ENCODE results near the gene SH3RF3.

Gene SH3RF3

GRCh38 chr2:109176928-109177327 lies 47.9 kb downstream of the SH3RF3 start:
- no peak for DNase-seq

- DNase-seq, result no peak
Measured at GRCh38 chr2:109177635-109178034, 48.6 kb downstream of the SH3RF3 start.

- DNase-seq, result no peak
Measured at GRCh38 chr2:109178968-109179367, 50.0 kb downstream of the SH3RF3 start.

- DNase-seq, result no peak
Measured at GRCh38 chr2:109180786-109181185, 51.8 kb downstream of the SH3RF3 start.

GRCh38 chr2:109182426-109182825 lies 53.4 kb downstream of the SH3RF3 start:
- no peak for DNase-seq

- DNase-seq, result no peak
Measured at GRCh38 chr2:109183871-109184270, 54.9 kb downstream of the SH3RF3 start.

GRCh38 chr2:109184368-109184767 lies 55.4 kb downstream of the SH3RF3 start:
- no peak for DNase-seq

GRCh38 chr2:109185338-109185737 lies 56.3 kb downstream of the SH3RF3 start:
- no peak for DNase-seq

GRCh38 chr2:109185821-109186570 lies 57.0 kb downstream of the SH3RF3 start:
- peak in 2 of 58 donors; percentile 14 to 31 for DNase-seq

- no peak for DNase-seq
Measured at GRCh38 chr2:109186656-109187250, 57.7 kb downstream of the SH3RF3 start.

GRCh38 chr2:109187711-109188495 lies 58.9 kb downstream of the SH3RF3 start:
- DNase-seq, result no peak

- no peak for DNase-seq
Measured at GRCh38 chr2:109188496-109188890, 59.5 kb downstream of the SH3RF3 start.

GRCh38 chr2:109188898-109189297 lies 59.9 kb downstream of the SH3RF3 start:
- DNase-seq, result no peak

GRCh38 chr2:109189751-109190150 lies 60.7 kb downstream of the SH3RF3 start:
- no peak for DNase-seq

GRCh38 chr2:109193807-109194619 lies 65.0 kb downstream of the SH3RF3 start:
- DNase-seq, result no peak

GRCh38 chr2:109194620-109194937 lies 65.6 kb downstream of the SH3RF3 start:
- no peak for DNase-seq

GRCh38 chr2:109195193-109196045 lies 66.4 kb downstream of the SH3RF3 start:
- peak in 3 of 58 donors; percentile 18 to 46 (median 38) for DNase-seq

GRCh38 chr2:109196081-109196875 lies 67.3 kb downstream of the SH3RF3 start:
- no peak for DNase-seq

Data from anterior cingulate cortex (tissue), 58 donors.